Activated T-cell treated with anti-CD3 and anti-CD28 coated beads, Interleukin-2, amount 50 U/mL, for 4 hours (primary cell): ENCODE measurements around the gene RSPRY1. TPM values are rescaled to one million over a fixed set of nuclear protein-coding genes. Genes with fewer than 3 reads are reported as not detected.

ENCODE experiments used
- ATAC-seq, 2 donors: fragments of 200-7000 bp; cut with Tn5 transposase; one replicate each; pipeline ENCODE4 v1.10.0; 2021
- DNase-seq: peaks from one replicate; pipeline ENCODE4 v3.0.0-alpha.2; 2020
- H3K27me3 Mint-ChIP-seq: one replicate; pipeline ENCODE4 v1.8.0; 2021; ENCODE audit warnings: low read depth, mixed read lengths
- H3K36me3 Mint-ChIP-seq: one replicate; pipeline ENCODE4 v1.8.0; 2022; ENCODE audit warnings: mixed read lengths; ENCODE audit not compliant: insufficient read depth
- H3K4me1 Mint-ChIP-seq: one replicate; pipeline ENCODE4 v1.8.0; 2021; ENCODE audit warnings: low read depth, mixed read lengths
- H3K4me3 Mint-ChIP-seq: one replicate; pipeline ENCODE4 v1.8.0; 2021; ENCODE audit warnings: mild to moderate bottlenecking, moderate library complexity, mixed read lengths
- H3K9me3 Mint-ChIP-seq: one replicate; pipeline ENCODE4 v1.8.0; 2021; ENCODE audit warnings: mixed read lengths
- total RNA-seq, 3 donors: library from RNA; stranded (reverse); gene quantifications; one replicate each; pipeline ENCODE4 v1.2.1, GENCODE V29; 2021

RSPRY1 gene
- total RNA-seq, 3 donors from 2014 or later, result 30.4 to 33.3 (median 32.4) TPM

- no peaks in the 10 kb centered on the region for H3K27me3 Mint-ChIP-seq
- DNase-seq (no peak), ATAC-seq (no peak)
- peaks cover 30% of the 10 kb centered on the region for H3K4me1 Mint-ChIP-seq
- no peaks in the 10 kb centered on the region for H3K9me3 Mint-ChIP-seq
- peaks cover 6% of the 10 kb centered on the region for H3K36me3 Mint-ChIP-seq
- no peak overlapping the region for H3K4me3 Mint-ChIP-seq
Measured at GRCh38 chr16:57147381-57148221, 38.5 kb upstream of the RSPRY1 start.

- Mint-ChIP-seq H3K4me1 (peaks cover 22% of the 10 kb centered on the region), H3K4me3 (no peak overlapping the region), H3K27me3 (no peaks in the 10 kb centered on the region), H3K9me3 (no peaks in the 10 kb centered on the region), H3K36me3 (peaks cover 12% of the 10 kb centered on the region)
- no peak for ATAC-seq
- DNase-seq, result no peak
Measured at GRCh38 chr16:57148481-57148880, 37.6 kb upstream of the RSPRY1 start.

GRCh38 chr16:57149391-57149790, 36.7 kb upstream of the RSPRY1 start:
- ATAC-seq (no peak), DNase-seq (no peak)
- Mint-ChIP-seq H3K9me3 (no peaks in the 10 kb centered on the region), H3K4me1 (peaks cover 18% of the 10 kb centered on the region), H3K27me3 (no peaks in the 10 kb centered on the region), H3K36me3 (peaks cover 20% of the 10 kb centered on the region), H3K4me3 (no peak overlapping the region)

DNA sequence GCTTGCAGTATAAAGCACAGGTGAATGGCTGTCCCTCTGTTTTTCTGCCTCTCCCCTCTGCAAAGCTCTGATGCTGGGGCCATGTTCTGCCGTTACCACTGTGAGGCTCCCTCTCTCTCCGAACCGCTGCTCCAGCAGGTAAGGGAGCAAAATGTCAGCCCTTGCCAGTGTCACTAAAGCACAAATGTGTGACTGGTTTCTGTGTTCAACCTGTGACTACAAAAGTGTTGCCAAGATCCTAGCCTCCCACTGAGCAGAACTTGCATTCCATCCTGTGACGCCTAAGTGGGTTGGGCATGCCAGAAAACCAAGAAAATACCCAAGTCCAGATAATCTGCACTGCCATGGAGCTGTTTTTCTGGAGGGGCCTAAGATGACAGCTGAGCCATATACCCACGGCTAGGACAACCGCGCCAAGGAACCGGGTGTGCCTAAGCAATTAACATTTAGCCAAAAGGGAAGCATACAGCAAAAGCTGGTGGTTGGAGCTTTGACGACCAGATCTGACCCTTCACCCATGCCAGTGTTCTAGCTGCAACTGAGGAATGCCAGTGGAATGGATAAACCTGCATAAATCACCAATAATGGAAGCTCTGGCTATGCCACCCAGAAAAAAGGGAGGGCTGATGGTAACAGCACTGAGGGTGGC, 35.3 kb upstream of the RSPRY1 start:
- Mint-ChIP-seq H3K9me3 (no peaks in the 10 kb centered on the region), H3K36me3 (peaks cover 21% of the 10 kb centered on the region), H3K4me1 (peaks cover 16% of the 10 kb centered on the region), H3K4me3 (no peak overlapping the region), H3K27me3 (no peaks in the 10 kb centered on the region)
- ATAC-seq (no peak), DNase-seq (no peak)

GRCh38 chr16:57151369-57151768, 34.8 kb upstream of the RSPRY1 start:
- no peaks in the 10 kb centered on the region for H3K9me3 Mint-ChIP-seq
- no peak overlapping the region for H3K4me3 Mint-ChIP-seq
- DNase-seq, result no peak
- peaks cover 27% of the 10 kb centered on the region for H3K36me3 Mint-ChIP-seq
- no peaks in the 10 kb centered on the region for H3K27me3 Mint-ChIP-seq
- ATAC-seq, result no peak
- peaks cover 21% of the 10 kb centered on the region for H3K4me1 Mint-ChIP-seq

DNA sequence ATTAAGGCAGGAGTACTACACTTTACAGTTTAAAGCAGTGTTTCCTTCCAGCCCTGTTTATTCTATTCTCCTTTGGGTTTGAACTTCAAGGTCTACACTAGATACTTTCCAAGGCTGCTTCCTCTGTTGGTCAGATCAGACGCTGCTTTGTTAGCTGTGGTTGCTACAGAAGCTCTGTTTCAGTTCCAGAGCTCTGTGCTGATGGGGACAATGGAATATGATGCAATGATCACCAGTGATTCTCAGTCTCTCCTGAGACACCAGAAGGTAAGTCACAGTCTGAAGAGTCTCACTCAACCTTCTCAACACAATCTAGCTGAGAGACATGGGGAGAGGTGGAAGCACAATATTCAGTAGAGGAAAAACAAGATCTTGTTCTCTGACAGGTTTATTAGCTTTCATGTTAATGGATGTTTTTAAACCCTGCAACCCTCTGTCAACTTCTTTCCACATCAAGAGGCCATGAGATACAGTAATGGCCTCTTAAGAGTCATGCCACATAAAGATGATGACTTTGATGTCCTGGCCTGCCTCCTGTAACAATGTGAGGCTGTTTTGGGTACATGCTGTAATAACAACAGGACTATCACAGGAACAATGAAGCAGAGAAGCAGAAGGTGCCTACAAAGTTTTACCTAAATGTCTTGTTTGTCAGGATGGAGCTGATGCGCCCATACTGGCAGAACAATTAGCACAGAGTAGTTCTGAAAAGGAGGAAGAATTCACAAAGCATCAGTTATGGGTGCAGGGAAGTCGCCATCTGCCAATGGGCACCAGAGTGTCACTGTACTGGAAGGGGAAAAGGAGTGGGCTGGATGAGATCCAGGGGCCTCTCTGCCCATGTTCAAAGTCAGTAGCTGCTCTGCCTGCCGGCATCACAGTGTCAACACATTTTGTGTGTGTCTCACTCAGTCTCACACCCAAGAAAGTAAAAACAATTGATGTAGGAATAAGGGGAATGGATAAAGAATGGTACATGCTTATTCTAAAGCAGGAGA, 33.7 kb upstream of the RSPRY1 start:
- H3K4me1 Mint-ChIP-seq, result peaks cover 25% of the 10 kb centered on the region
- H3K36me3 Mint-ChIP-seq, result peaks cover 32% of the 10 kb centered on the region
- no peak overlapping the region for H3K4me3 Mint-ChIP-seq
- no peaks in the 10 kb centered on the region for H3K27me3 Mint-ChIP-seq
- ATAC-seq, result no peak
- no peak for DNase-seq
- no peaks in the 10 kb centered on the region for H3K9me3 Mint-ChIP-seq

DNA sequence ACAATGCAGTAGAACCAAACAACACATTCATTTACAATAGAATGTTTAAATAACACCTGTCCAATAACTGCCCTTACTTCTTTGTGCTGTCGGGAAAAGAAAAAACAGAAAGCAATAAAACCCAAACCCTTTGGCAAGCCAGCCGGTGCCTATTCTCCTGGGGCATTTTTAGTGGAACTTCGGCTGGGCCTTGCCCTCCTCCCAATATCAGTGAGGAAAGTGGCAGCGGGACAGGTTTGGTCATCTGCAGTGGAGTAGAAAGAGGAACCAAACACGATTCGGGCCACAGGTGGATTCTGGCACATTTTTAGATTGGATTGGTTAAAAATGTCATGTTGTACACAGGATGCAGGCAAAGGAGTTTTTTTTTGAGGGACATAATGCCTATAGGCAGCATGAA, 32.3 kb upstream of the RSPRY1 start:
- ATAC-seq (no peak), DNase-seq (no peak)
- Mint-ChIP-seq H3K27me3 (no peaks in the 10 kb centered on the region), H3K4me1 (peaks cover 20% of the 10 kb centered on the region), H3K4me3 (no peak overlapping the region), H3K36me3 (peaks cover 40% of the 10 kb centered on the region), H3K9me3 (no peaks in the 10 kb centered on the region)

- no peak for ATAC-seq
- H3K4me3 Mint-ChIP-seq, result no peak overlapping the region
- H3K36me3 Mint-ChIP-seq, result peaks cover 53% of the 10 kb centered on the region
- H3K9me3 Mint-ChIP-seq, result no peaks in the 10 kb centered on the region
- no peaks in the 10 kb centered on the region for H3K27me3 Mint-ChIP-seq
- peaks cover 22% of the 10 kb centered on the region for H3K4me1 Mint-ChIP-seq
- DNase-seq, result no peak
Measured at GRCh38 chr16:57155702-57156350, 30.3 kb upstream of the RSPRY1 start.

DNA sequence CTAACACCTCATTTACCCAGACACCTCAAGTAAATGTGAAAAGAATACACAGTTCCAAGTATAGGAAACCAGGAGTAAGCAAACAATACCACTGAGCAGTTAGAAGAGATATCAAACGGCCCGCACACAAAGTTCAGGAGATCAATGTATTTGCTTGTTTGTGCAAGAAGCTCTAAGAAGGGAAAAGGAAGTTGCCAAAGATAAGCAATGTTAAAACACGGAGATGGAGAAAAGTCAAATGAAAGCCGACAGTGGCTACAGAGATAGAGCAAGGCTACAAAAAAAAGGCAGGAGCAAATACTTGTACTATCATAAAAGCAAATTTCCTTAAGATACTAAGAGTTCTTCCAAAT, 29.8 kb upstream of the RSPRY1 start:
- ATAC-seq (no peak), DNase-seq (no peak)
- peaks cover 53% of the 10 kb centered on the region for H3K36me3 Mint-ChIP-seq
- H3K27me3 Mint-ChIP-seq, result no peaks in the 10 kb centered on the region
- no peaks in the 10 kb centered on the region for H3K9me3 Mint-ChIP-seq
- no peak overlapping the region for H3K4me3 Mint-ChIP-seq
- peaks cover 22% of the 10 kb centered on the region for H3K4me1 Mint-ChIP-seq

DNA sequence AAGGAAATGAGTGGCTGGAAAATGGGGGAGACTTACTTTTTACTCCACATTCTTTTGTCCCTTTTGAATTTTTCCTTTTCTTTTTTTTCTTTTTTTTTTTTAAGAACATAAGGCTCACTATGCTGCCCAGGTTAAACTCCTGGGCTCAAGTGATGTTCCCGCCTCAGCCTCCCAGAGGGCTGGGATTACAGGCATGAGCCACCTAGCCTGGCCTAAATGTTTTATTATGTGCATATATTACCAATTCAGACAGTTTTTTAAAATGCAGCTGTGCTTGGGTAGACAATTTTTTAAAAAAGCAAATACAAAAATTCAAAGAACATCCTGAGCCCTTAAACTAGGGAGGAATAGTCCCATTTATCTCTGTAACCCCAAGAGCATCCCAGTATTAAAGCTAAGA, 28.6 kb upstream of the RSPRY1 start:
- DNase-seq (no peak), ATAC-seq (no peak)
- Mint-ChIP-seq H3K4me1 (peaks cover 14% of the 10 kb centered on the region), H3K36me3 (peaks cover 47% of the 10 kb centered on the region), H3K27me3 (no peaks in the 10 kb centered on the region), H3K4me3 (no peak overlapping the region), H3K9me3 (no peaks in the 10 kb centered on the region)

GRCh38 chr16:57159447-57159846, 26.7 kb upstream of the RSPRY1 start:
- peaks cover 13% of the 10 kb centered on the region for H3K4me1 Mint-ChIP-seq
- no peak overlapping the region for H3K4me3 Mint-ChIP-seq
- peaks cover 43% of the 10 kb centered on the region for H3K36me3 Mint-ChIP-seq
- ATAC-seq, result no peak
- DNase-seq, result no peak
- no peaks in the 10 kb centered on the region for H3K27me3 Mint-ChIP-seq
- H3K9me3 Mint-ChIP-seq, result no peaks in the 10 kb centered on the region

GRCh38 chr16:57163842-57164241, 22.3 kb upstream of the RSPRY1 start:
- peaks cover 37% of the 10 kb centered on the region for H3K36me3 Mint-ChIP-seq

GRCh38 chr16:57165483-57165882, 20.6 kb upstream of the RSPRY1 start:
- no peak for ATAC-seq
- Mint-ChIP-seq H3K27me3 (no peaks in the 10 kb centered on the region), H3K4me1 (peaks cover 8% of the 10 kb centered on the region), H3K4me3 (no peak overlapping the region), H3K9me3 (no peaks in the 10 kb centered on the region), H3K36me3 (peaks cover 30% of the 10 kb centered on the region)
- DNase-seq, result no peak

More at GRCh38 chr16:57163842-57164241, 22.3 kb upstream of the RSPRY1 start:
- Mint-ChIP-seq H3K4me3 (no peak overlapping the region), H3K9me3 (no peaks in the 10 kb centered on the region), H3K27me3 (no peaks in the 10 kb centered on the region), H3K4me1 (peaks cover 8% of the 10 kb centered on the region)
- ATAC-seq, result no peak
- DNase-seq, result no peak

DNA sequence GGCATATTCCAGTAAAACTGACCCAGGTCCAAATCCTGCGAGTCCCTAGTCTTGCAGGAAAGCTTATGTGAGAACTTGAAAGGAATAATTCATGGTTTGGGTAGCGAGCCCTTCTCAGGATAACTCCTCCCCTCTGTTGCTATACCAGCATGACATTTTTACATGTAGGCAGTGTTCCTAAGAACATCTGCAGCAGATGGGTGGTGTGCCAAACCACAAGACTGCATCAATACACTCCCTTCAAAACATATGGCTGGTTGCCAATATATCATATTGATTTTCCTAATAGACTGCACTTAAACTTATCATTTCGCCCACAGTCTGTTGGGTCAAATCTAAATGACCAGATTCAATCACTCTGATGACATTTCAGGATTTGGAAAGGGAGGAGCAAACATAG, 20.2 kb upstream of the RSPRY1 start:
- peaks cover 32% of the 10 kb centered on the region for H3K36me3 Mint-ChIP-seq

More for the DNA sequence above, 20.2 kb upstream of the RSPRY1 start:
- Mint-ChIP-seq H3K4me3 (no peak overlapping the region), H3K9me3 (no peaks in the 10 kb centered on the region), H3K27me3 (no peaks in the 10 kb centered on the region), H3K4me1 (peaks cover 6% of the 10 kb centered on the region)
- ATAC-seq, result no peak
- no peak for DNase-seq
